Activated CD8-positive, alpha-beta memory T cell treated with anti-CD3 and anti-CD28 coated beads for 48 hours (primary cell): ENCODE results near the gene GNG3.
"Not testable (repeated sequence)": the region's sequence is repeated elsewhere in the genome, so short reads cannot be mapped to it uniquely, and the experiment has no call there.

Source experiments
- DNase-seq, 3 experiments: peaks; one replicate each; pipeline ENCODE4 v3.0.0-alpha.2; 2020; ENCODE audit warnings: low read depth in 2 of 3, low spot score in 2 of 3

Gene GNG3

GRCh38 chr11:62687508-62688396 is 19.7 kb upstream of the GNG3 start:
- no peak for DNase-seq

GRCh38 chr11:62688491-62688890 is 19.0 kb upstream of the GNG3 start:
- no peak for DNase-seq

- DNase-seq: no peak
Observed at GRCh38 chr11:62689421-62690183, 17.9 kb upstream of the GNG3 start, which contains the start of gene LRRN4CL. LRRN4CL (minus strand) TSS chr11:62689530; CDS start chr11:62688508, 1,022 bp downstream.

- not testable (repeated sequence) for DNase-seq
Observed at GRCh38 chr11:62693624-62694023, 13.9 kb upstream of the GNG3 start.

- peak in 2 of 3 experiments; percentile 52 to 60 for DNase-seq
Observed at GRCh38 chr11:62694455-62695167, 12.9 kb upstream of the GNG3 start.

GRCh38 chr11:62702246-62702645 is 5.2 kb upstream of the GNG3 start:
- no peak for DNase-seq

GRCh38 chr11:62703921-62704320 is 3.6 kb upstream of the GNG3 start:
- not testable (repeated sequence) for DNase-seq

GRCh38 chr11:62705413-62705812 is 2.1 kb upstream of the GNG3 start:
- no peak for DNase-seq

GRCh38 chr11:62705880-62706849 is 1.3 kb upstream of the GNG3 start:
- DNase-seq: peak; percentile 89

GRCh38 chr11:62706850-62707247 is 627 bp upstream of the GNG3 start:
- no peak for DNase-seq

- DNase-seq: no peak
Observed at GRCh38 chr11:62708392-62708791, 916 bp downstream of the GNG3 start.

- no peak for DNase-seq
Observed at GRCh38 chr11:62708793-62709192, 1.3 kb downstream of the GNG3 start.

GRCh38 chr11:62709247-62710000 is 1.9 kb downstream of the GNG3 start:
- peak; percentile 73 to 87 (median 85) for DNase-seq

GRCh38 chr11:62710001-62710345 is 2.5 kb downstream of the GNG3 start:
- no peak for DNase-seq

- DNase-seq: no peak
Observed at GRCh38 chr11:62712276-62712812, 4.9 kb downstream of the GNG3 start.

GRCh38 chr11:62712861-62713260 is 5.4 kb downstream of the GNG3 start:
- no peak for DNase-seq

- no peak for DNase-seq
Observed at GRCh38 chr11:62713343-62713742, 5.9 kb downstream of the GNG3 start.

GRCh38 chr11:62715150-62716130 is 8.0 kb downstream of the GNG3 start:
- DNase-seq: no peak
